SK-N-MC (cell line): Measurements from ENCODE around the gene NEUROG1.
"Not testable (repeated sequence)": the region's sequence is repeated elsewhere in the genome, so short reads cannot be mapped to it uniquely, and the experiment has no call there.

ENCODE experiments used
- DNase-seq: peaks from one replicate; pipeline ENCODE4 v3.0.0-alpha.2; 2011; ENCODE audit warnings: low read depth, low spot score
- H3K27ac ChIP-seq: fragments of 200-600 bp; sonication (generic); 2 replicates; pipeline ENCODE4 v1.5.1; 2016; ENCODE audit warnings: mixed run types
- H3K36me3 ChIP-seq: fragments of 200-600 bp; sonication (generic); 2 replicates; pipeline ENCODE4 v1.6.1; 2017; ENCODE audit warnings: antibody characterized with exemption, low read length, mixed read lengths; ENCODE audit not compliant: insufficient read depth
- H3K4me3 ChIP-seq: fragments of 200-600 bp; sonication (generic); 2 replicates; pipeline ENCODE4 v1.5.1; 2016
- H3K9ac ChIP-seq: fragments of 200-600 bp; sonication (generic); 2 replicates; pipeline ENCODE4 v1.8.0; 2017; ENCODE audit warnings: mixed run types, mixed read lengths; ENCODE audit not compliant: insufficient read length
- H3K9me3 ChIP-seq: fragments of 200-600 bp; sonication (generic); 2 replicates; pipeline ENCODE4 v1.6.1; 2017; ENCODE audit warnings: low read depth, mild to moderate bottlenecking, antibody characterized with exemption, low read length, moderate library complexity, mixed read lengths
- EZH2 ChIP-seq: fragments of 200-600 bp; sonication (generic); IDR thresholded peaks from one replicate; pipeline ENCODE4 v1.6.1; 2017; ENCODE audit warnings: antibody characterized with exemption
- FOXP2 ChIP-seq: optimal IDR thresholded peaks from 2 replicates; pipeline ENCODE3; 2011; ENCODE audit warnings: mild to moderate bottlenecking, moderate library complexity; ENCODE audit not compliant: insufficient read depth; ENCODE audit errors: extremely low read length, control extremely low read depth
- POLR2AphosphoS5 ChIP-seq: IDR thresholded peaks from 2 replicates; pipeline ENCODE4 v1.6.1; 2012; ENCODE audit warnings: mild to moderate bottlenecking, low read depth, low read length, borderline replicate concordance

NEUROG1 gene

DNA sequence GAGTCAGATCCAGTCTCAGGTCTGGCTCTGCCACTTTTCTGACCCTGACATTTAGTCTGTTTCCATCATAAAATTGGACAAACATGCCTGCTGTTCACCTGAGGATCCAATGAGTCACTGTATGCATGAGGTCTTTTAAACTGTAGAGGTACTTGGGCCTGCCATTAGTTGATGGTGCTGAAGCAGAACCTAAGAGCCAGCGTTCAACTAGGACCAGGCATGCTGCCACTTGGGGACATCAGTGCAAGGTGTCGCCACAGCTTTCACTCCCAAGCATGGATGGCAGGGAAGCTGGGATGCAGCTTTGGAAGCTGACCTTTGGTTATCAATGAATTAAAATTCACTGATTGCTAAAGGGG is 37.1 kb downstream of the NEUROG1 start:
- Histone ChIP-seq H3K27ac (no peak overlapping the region), H3K9me3 (no peaks in the 10 kb centered on the region), H3K36me3 (no peaks in the 10 kb centered on the region), H3K4me3 (no peak overlapping the region), H3K9ac (no peak overlapping the region)
- TF ChIP-seq POLR2AphosphoS5 (no peak), FOXP2 (no peak), EZH2 (no peak)
- DNase-seq, result no peak

GRCh38 chr5:135497971-135498636 is 37.7 kb downstream of the NEUROG1 start:
- Histone ChIP-seq H3K9me3 (no peaks in the 10 kb centered on the region), H3K36me3 (no peaks in the 10 kb centered on the region), H3K9ac (no peak overlapping the region), H3K27ac (no peak overlapping the region), H3K4me3 (no peak overlapping the region)
- TF ChIP-seq EZH2 (no peak), POLR2AphosphoS5 (no peak), FOXP2 (no peak)
- no peak for DNase-seq

DNA sequence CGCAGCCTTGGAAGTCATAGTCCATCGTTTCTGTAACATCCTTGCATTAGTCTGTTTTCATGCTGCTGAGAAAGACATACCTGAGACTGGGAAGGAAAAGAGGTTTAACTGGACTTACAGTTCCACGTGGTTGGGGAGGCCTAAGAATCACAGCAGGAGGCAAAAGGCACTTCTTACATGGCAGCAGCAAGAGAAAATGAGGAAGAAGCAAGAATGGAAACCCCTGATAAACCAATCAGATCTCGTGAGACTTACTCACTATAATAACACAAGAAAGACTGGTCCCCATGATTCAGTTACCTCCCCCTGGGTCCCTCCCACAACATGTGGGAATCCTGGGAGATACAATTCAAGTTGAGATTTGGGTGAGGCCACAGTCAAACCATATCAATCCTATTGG is 40.2 kb downstream of the NEUROG1 start:
- H3K4me3 ChIP-seq, H3K36me3 ChIP-seq, DNase-seq, H3K9me3 ChIP-seq, H3K27ac ChIP-seq, H3K9ac ChIP-seq: not testable (repeated sequence)

GRCh38 chr5:135494196-135494595 is 41.6 kb downstream of the NEUROG1 start:
- no peak overlapping the region for H3K4me3 ChIP-seq
- no peak overlapping the region for H3K27ac ChIP-seq
- DNase-seq, result no peak
- H3K9me3 ChIP-seq, result no peaks in the 10 kb centered on the region
- TF ChIP-seq EZH2, result no peak
- no peak overlapping the region for H3K9ac ChIP-seq
- H3K36me3 ChIP-seq, result no peaks in the 10 kb centered on the region

DNA sequence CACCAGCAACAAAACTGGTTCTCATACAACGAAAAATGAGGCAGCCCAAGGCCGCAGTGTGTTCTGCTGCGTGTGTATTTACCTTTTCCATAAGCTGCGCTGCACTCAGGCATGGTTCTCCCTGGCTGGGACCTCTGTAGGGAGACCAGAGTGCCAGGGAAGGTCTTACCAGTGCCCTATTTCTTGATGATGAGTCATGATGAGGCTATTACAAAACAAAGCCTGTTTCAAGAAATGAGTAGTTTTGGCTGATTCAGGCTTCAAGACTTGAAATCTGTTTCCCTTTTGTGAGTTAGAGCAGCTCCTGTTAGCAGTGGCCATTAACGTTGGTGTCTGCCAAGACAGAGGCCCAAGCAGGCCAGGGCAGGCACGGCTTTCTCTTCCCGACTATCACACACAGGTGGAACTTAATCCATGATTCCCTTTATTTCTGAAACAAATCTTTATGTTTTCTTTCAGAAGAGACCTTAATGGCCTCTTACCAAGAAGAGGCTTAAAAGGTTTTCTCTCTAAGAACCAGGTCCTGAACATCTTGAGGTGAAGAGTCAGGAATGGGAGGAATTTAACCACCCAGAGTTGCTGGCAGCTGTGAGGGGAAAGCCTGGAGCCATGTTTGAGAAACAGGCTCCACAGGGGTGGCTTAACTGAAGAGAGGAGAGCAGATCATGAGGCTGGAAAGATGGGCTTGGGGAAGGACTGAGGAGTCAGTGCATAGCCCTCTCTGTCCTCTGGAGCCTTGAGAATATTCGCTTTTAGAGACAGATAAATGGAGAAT is 42.2 kb downstream of the NEUROG1 start:
- TF ChIP-seq EZH2 (no peak), POLR2AphosphoS5 (no peak), FOXP2 (no peak)
- H3K9me3 ChIP-seq, result no peaks in the 10 kb centered on the region
- no peak for DNase-seq
- no peak overlapping the region for H3K27ac ChIP-seq
- H3K36me3 ChIP-seq, result no peaks in the 10 kb centered on the region
- H3K9ac ChIP-seq, result no peak overlapping the region
- H3K4me3 ChIP-seq, result no peak overlapping the region

GRCh38 chr5:135492319-135492626 is 43.5 kb downstream of the NEUROG1 start:
- DNase-seq, result no peak
- no peak overlapping the region for H3K27ac ChIP-seq
- no peak overlapping the region for H3K4me3 ChIP-seq
- H3K36me3 ChIP-seq, result no peaks in the 10 kb centered on the region
- no peaks in the 10 kb centered on the region for H3K9me3 ChIP-seq
- H3K9ac ChIP-seq, result no peak overlapping the region
- TF ChIP-seq POLR2AphosphoS5 (no peak), FOXP2 (no peak), EZH2 (no peak)

GRCh38 chr5:135491552-135492318 is 44.0 kb downstream of the NEUROG1 start:
- Histone ChIP-seq H3K9ac (no peak overlapping the region), H3K9me3 (no peaks in the 10 kb centered on the region), H3K36me3 (no peaks in the 10 kb centered on the region), H3K27ac (no peak overlapping the region), H3K4me3 (no peak overlapping the region)
- TF ChIP-seq EZH2 (no peak), POLR2AphosphoS5 (no peak), FOXP2 (no peak)
- DNase-seq, result no peak

- no peak for TF ChIP-seq EZH2
- TF ChIP-seq FOXP2, result no peak
- TF ChIP-seq POLR2AphosphoS5, result no peak
- Histone ChIP-seq H3K36me3 (no peaks in the 10 kb centered on the region), H3K27ac (no peak overlapping the region), H3K9ac (no peak overlapping the region), H3K4me3 (no peak overlapping the region), H3K9me3 (no peaks in the 10 kb centered on the region)
- DNase-seq, result no peak
Observed at GRCh38 chr5:135491038-135491551, 44.7 kb downstream of the NEUROG1 start.
